ENCODE results near the gene IL32. TPM values are rescaled to one million over a fixed set of nuclear protein-coding genes. Genes with fewer than 3 reads are reported as not detected.
"Not testable (repeated sequence)": the region's sequence is repeated elsewhere in the genome, so short reads cannot be mapped to it uniquely, and the experiment has no call there.

Gene IL32
- total RNA-seq, 1 donor from 2014 or later, result 104 TPM

GRCh38 chr16:3051494-3051893, 13.9 kb upstream of the IL32 start:
- DNase-seq, result no peak

GRCh38 chr16:3052571-3053329, 12.7 kb upstream of the IL32 start:
- not testable (repeated sequence) for DNase-seq

- DNase-seq, result not testable (repeated sequence)
These were observed 12.1 kb upstream of the IL32 start for GRCh38 chr16:3053330-3053710.

- no peak for DNase-seq
These were observed 10.3 kb upstream of the IL32 start for GRCh38 chr16:3054965-3055733.

GRCh38 chr16:3055734-3056115, 9.7 kb upstream of the IL32 start:
- not testable (repeated sequence) for DNase-seq

- DNase-seq, result no peak
These were observed 8.9 kb upstream of the IL32 start for GRCh38 chr16:3056336-3057180.

GRCh38 chr16:3057181-3058138, 8.0 kb upstream of the IL32 start:
- DNase-seq, result no peak

- DNase-seq, result peak; percentile 40
These were observed 7.1 kb upstream of the IL32 start for GRCh38 chr16:3058139-3059030.

GRCh38 chr16:3059041-3059722, 6.3 kb upstream of the IL32 start:
- DNase-seq, result peak; percentile 93

GRCh38 chr16:3059723-3060242, 5.7 kb upstream of the IL32 start:
- no peak for DNase-seq

- DNase-seq, result peak; percentile 76
These were observed 4.9 kb upstream of the IL32 start for GRCh38 chr16:3060339-3061127.

GRCh38 chr16:3062553-3062952, 2.9 kb upstream of the IL32 start:
- DNase-seq, result no peak

GRCh38 chr16:3063625-3064386, 1.6 kb upstream of the IL32 start:
- DNase-seq, result no peak

GRCh38 chr16:3065742-3066439, 451 bp downstream of the IL32 start:
- DNase-seq, result no peak

GRCh38 chr16:3066440-3066748, 954 bp downstream of the IL32 start:
- DNase-seq, result no peak

- DNase-seq, result no peak
These were observed 3.0 kb downstream of the IL32 start for GRCh38 chr16:3068487-3068886.

GRCh38 chr16:3069146-3069545, 3.7 kb downstream of the IL32 start:
- not testable (repeated sequence) for DNase-seq
